ENCODE measurements around the gene RABGEF1.

DNA sequence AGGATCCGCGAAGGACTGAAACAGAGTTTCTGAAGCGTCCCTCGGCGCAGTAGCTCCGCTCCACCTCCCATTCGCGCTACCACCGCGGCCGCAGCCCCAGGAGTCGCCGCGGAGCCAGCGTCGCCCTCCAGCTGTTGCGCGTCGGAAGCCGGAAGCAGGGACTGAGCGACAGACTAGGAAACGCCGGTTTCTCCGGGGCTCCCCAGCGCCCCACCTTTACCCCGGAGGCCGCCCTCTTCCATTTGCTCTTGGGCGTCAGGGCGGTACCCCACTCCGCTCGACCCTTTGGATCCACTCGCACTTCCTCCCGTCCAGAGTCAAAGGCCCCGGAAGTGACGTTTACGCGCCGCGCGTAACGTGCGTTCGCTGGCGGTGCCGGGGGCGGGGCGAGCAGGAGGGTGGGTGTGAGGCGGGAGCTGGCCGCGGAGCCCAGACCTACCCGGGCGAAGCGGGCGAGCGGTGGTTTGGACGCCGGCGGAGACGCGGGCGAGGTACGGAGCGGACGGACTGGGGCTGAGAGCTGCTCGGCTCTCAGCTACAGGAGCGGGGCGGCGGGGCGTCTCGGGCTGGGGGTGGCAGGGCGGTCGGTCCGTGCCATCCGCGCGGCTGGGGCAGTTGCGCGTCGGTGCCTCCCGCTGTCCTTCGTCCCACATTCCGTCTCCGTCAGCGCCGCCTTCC is at the start of gene RABGEF1:
- no peak for TF ChIP-seq EZH2 (IDR thresholded peaks at IDR 0.05; ENCODE audit: insufficient read depth, poor library complexity, severe bottlenecking)
- TF ChIP-seq EZH2phosphoT487 (IDR thresholded peaks at IDR 0.05; ENCODE audit: insufficient read depth, low read depth): no peak
